Transverse colon (tissue), 3 donors: ENCODE data around the gene SECISBP2.

Experiments used
- EP300 ChIP-seq: sonication (generic); formaldehyde crosslinking; IDR thresholded peaks from one replicate; pipeline ENCODE4 v1.6.1; 2017; ENCODE audit warnings: antibody characterized with exemption, low read depth
- POLR2A ChIP-seq: fragments of 450-650 bp; IDR thresholded peaks from one replicate; pipeline ENCODE4 v1.6.1; 2016; ENCODE audit warnings: antibody characterized with exemption, mild to moderate bottlenecking, moderate library complexity
- TF ChIP-seq, protein P1 (sequence below), 5 experiments: fragments of 200-600 bp in 3 of 5; fragments of 450-650 bp in 2 of 5; sonication (generic) in 3 of 5; IDR thresholded peaks; 1 replicate in 2 of 5; 2 replicates in 3 of 5; pipeline ENCODE4 v1.5.1; 2016 to 2017; ENCODE audit warnings: antibody characterized with exemption in 5 of 5, inconsistent platforms in 3 of 5, mild to moderate bottlenecking in 2 of 5, moderate library complexity in 1 of 5

DNA sequence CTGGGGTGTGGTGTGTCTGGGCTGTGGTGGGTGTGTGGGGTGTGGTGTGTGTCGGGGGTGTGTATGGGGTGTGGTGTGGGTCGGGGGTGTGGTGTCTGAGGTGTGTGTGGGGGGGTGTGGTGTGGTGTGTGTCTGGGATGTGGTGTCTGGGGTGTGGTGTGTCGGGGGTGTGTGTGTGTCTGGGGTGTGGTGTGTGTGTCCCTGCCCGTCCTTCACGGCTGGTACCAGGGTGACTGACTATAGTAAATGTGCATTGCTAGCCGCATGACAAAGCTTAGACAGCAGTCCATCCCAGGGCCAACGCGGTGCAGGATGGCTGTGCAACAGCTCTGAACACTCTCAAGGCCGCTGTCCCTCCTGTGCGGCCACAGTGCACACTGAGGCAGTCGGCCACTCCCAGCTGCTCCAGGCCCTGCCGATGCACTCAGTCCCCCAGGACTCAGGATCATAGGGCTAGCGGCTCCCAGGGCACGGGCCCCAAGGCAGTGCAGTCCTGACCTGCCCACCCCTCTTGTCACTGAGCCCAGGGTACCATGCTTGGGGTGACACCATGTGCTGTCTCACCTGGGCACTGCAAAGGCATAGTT lies 54.0 kb downstream of the SECISBP2 start:
- no peak for TF ChIP-seq POLR2A
- TF ChIP-seq EP300: no peak
- TF ChIP-seq, protein P1, sequence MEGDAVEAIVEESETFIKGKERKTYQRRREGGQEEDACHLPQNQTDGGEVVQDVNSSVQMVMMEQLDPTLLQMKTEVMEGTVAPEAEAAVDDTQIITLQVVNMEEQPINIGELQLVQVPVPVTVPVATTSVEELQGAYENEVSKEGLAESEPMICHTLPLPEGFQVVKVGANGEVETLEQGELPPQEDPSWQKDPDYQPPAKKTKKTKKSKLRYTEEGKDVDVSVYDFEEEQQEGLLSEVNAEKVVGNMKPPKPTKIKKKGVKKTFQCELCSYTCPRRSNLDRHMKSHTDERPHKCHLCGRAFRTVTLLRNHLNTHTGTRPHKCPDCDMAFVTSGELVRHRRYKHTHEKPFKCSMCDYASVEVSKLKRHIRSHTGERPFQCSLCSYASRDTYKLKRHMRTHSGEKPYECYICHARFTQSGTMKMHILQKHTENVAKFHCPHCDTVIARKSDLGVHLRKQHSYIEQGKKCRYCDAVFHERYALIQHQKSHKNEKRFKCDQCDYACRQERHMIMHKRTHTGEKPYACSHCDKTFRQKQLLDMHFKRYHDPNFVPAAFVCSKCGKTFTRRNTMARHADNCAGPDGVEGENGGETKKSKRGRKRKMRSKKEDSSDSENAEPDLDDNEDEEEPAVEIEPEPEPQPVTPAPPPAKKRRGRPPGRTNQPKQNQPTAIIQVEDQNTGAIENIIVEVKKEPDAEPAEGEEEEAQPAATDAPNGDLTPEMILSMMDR (IDR thresholded peaks at IDR 0.05): no peak
